C4-2B (cell line): Measurements from ENCODE around the gene PAN3.

ENCODE experiments used
- CTCF ChIP-seq: fragments of 450-650 bp; conservative IDR thresholded peaks from 2 replicates; pipeline ENCODE4 v1.5.1; 2017; ENCODE audit warnings: mild to moderate bottlenecking
- ZFX ChIP-seq: fragments of 450-650 bp; IDR thresholded peaks from 2 replicates; pipeline ENCODE4 v1.6.1; 2017

- TF ChIP-seq CTCF (no peak), ZFX (no peak)
These were observed 23.0 kb downstream of the PAN3 start for GRCh38 chr13:28161370-28161769.
